HL-60/S4 treated with retinoic acid at 250 ng/mL for 4 days and 3 days (cell line): ENCODE data around the gene SAP25.
"Not testable (repeated sequence)": the region's sequence is repeated elsewhere in the genome, so short reads cannot be mapped to it uniquely, and the experiment has no call there.

Source experiments
- in situ Hi-C: fragments of 300-500 bp; cut with MboI; formaldehyde crosslinking; loops from 2 replicates; pipeline ENCODE4 v1.7.0; 2022; ENCODE audit warnings: low sequenced_read_pairs

Gene SAP25

DNA sequence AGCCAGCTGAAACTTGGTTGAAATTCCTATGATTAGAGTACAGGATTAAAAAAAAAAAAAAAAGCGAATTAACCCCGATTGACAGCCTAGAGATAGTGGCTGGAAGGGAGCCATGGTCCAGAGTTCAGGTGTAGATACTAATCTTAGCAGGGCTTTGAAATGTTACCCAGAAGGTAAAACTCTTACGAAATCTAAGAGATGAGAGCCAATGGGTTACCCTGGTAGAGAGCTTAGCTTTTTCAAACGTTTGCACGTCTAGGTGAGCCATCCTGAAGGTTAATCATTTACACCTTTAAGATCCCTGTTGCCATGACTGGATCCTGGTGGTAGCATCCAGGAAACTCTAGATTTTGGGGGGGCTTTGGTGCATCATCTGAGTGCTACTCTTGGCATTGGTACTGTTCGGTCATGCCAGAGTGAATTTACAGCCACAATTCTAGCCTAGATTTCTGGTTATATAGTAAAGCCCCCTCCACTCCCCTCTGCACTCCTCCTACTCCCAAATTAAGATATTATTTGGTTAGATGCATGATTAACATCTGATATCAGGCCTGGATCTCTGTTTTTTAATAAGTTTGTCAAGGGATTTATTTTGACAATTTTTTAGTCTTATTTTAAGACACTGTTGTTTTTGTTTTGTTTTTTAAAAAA is 33.5 kb downstream of the SAP25 start:
- in situ Hi-C loops, result no loop called here

- in situ Hi-C loops, result no loop called here
Observed at GRCh38 chr7:100539436-100540006, 34.2 kb downstream of the SAP25 start.

GRCh38 chr7:100538654-100539435 is 34.9 kb downstream of the SAP25 start, which contains the start of gene AGFG2:
Gene AGFG2 (plus strand): TSS chr7:100539203. CDS start chr7:100539347, 144 bp downstream.
- in situ Hi-C loops, result no loop called here

DNA sequence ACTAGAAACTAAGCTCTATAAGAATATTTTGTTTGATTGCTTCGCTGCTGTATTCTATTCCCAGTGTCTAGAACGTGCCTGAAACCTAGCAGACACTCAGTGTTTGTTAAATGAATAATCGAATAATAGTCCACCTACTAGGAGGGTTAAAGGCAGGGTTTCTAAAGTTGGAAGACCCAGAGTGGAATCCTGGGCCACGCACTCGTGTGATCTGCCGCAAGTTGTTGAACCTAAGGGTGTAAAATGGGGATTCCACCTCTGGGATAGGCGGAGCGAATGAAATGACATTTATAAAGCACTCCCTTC is 35.4 kb downstream of the SAP25 start:
- in situ Hi-C loops, result no loop called here

DNA sequence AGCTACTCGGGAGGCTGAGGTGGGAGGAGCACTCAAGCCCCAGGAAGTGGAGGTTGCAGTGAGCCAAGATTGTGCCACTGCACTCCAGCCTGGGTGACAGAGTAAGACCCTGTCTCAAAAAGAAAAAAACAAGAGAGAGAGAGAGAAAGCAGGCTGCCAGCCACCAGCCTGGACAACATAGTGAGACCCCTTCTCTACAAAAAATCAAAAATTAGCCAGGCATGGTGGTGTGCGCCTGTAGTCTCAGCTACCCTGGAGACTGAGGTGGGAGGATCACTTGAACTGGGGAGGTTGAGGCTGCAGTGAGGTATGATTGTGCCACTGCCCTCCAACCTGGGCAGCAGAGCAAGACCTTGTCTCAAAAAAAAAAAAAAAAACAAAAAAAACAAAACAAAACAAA is 37.0 kb downstream of the SAP25 start:
- in situ Hi-C loops, result not testable (repeated sequence)

DNA sequence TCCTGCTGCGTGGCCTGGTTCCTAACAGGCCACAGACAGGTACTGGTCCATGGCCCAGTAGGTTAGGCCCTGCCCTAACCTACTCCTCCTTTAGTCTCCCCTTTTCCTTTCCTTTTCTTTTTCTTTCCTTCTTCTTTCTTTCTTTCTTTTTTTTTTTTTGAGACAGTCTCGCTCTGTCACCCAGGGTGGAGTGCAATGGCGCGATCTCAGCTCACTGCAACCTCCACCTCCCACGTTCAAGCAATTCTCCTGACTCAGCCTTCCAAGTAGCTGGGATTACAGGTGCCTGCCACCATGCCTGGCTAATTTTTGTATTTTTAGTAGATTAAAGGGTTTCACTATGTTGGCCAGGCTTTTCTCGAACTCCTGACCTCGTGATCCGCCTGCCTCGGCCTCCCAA is 37.7 kb downstream of the SAP25 start:
- in situ Hi-C loops, result not testable (repeated sequence)

- in situ Hi-C loops, result no loop called here
Observed at GRCh38 chr7:100532165-100533022, 41.3 kb downstream of the SAP25 start.

- in situ Hi-C loops, result not testable (repeated sequence)
Observed at GRCh38 chr7:100528108-100528866, 45.4 kb downstream of the SAP25 start.

GRCh38 chr7:100523192-100523591 is 50.5 kb downstream of the SAP25 start:
- in situ Hi-C loops, result not testable (repeated sequence)
